ENCODE data around the gene PPFIA4.

Gene PPFIA4

DNA sequence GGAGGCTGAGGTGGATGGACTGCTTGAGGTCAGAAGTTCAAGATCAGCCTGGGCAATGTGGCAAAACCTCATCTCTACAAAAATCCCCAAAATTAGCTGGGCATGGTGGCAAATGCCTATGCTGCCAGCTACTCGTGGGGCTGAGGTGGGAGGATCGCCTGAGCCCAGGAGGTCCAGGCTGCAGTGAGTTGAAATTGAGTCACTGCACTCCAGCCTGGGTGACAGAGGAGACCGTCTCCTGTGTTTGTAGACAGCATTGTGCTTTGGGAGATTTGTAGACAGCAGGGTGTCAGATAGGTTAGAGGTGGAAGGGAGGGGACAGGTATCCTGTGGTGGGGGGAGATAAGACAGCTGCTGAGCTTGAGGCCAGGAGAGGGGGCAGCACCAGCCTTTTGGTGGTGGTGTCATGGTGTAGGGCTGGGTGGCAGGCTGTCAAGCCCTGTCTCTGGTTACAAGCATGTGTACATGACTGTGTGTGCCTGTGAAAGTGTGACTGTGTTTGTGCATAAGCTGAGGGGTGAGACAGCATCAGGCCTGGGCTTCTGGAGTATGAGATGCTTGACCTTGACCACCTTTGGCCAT, 15.2 kb downstream of the PPFIA4 start:
- DNase-seq, result no peak

GRCh38 chr1:203043830-203044545, 17.7 kb downstream of the PPFIA4 start:
- DNase-seq, result no peak

DNA sequence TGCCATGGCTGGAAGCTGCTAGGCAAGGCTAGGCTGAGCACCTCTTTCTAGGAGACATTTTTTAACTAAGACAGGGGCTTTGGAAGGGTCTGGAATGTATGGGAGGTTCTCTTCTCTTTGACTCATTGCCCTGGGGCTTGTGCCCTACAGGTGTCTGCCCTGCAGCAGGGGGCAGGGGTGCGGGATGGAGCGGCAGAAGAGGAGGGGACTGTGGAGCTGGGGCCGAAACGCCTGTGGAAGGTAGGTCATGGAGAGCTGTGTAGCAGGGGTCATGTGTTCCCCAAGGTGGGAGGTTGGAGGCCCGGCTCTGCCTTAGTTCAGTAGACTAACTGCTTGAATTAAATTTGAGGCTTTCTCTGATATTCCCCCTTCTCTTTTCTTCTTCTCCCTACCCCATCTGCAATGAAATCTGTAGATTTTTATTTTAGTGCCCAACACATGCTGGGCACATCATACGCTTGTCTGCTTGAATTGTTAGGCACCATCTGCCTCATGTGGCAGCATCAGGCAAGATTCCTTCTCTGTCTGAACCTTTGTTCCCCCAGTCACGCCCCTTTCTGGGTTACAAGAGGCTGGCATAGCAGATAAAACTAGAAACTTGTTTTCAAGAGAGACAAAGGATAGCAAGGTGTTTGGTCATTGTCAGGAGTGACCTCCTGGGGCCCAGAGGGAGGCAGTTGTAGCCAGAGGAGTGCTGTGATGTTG, 18.4 kb downstream of the PPFIA4 start:
- DNase-seq, result no peak

DNA sequence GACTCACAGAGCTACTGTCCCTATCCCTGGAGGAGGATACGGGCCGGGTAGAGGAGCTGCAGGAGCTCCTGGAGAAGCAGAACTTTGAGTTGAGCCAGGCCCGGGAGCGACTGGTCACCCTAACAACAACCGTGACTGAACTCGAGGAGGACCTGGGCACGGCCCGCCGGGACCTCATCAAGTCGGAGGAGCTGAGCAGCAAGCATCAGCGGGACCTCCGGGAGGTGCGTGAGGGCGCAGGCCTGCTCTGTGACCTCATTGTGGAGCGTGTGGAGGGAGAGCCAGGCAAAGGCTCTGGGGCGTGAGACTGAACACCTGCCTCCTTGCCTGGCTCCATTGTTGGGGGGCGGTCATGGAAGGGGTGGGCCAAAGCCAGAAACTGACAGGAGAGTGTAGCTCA, 19.0 kb downstream of the PPFIA4 start:
- DNase-seq, result no peak

DNA sequence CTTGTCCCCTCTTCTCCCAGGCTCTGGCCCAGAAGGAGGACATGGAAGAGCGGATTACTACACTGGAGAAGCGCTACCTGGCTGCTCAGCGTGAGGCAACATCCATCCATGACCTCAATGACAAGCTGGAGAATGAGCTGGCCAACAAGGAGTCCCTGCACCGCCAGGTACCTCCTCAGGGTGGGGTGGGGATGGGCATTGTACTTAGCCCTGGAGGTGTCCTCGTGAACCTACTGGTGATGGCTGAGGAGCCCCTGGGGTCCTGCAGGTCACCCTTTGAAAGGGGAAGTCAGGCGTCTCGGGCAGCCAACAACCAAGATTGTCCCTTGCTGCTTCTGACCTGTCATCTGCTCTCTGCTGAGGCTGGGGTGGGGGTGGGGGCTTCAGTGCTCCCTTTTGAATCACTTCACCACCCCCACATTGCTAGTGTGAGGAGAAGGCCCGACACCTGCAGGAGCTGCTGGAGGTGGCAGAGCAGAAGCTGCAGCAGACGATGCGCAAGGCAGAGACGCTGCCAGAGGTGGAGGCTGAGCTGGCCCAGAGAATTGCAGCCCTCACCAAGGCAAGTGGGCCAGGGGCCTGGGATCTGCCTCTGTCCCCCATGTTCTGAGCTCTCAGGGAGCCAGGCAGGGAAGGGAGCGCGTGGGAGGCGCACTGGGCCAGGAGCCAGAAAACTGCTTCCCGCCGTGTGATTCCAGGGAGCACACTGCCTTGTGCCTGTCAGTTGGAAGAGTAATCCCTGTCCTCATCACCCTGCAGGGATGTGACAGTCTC, 19.7 kb downstream of the PPFIA4 start:
- DNase-seq, result no peak

GRCh38 chr1:203046984-203047630, 20.8 kb downstream of the PPFIA4 start:
- peak; percentile 82 for DNase-seq

- DNase-seq, result no peak
Observed at GRCh38 chr1:203048086-203048485, 21.8 kb downstream of the PPFIA4 start.

DNA sequence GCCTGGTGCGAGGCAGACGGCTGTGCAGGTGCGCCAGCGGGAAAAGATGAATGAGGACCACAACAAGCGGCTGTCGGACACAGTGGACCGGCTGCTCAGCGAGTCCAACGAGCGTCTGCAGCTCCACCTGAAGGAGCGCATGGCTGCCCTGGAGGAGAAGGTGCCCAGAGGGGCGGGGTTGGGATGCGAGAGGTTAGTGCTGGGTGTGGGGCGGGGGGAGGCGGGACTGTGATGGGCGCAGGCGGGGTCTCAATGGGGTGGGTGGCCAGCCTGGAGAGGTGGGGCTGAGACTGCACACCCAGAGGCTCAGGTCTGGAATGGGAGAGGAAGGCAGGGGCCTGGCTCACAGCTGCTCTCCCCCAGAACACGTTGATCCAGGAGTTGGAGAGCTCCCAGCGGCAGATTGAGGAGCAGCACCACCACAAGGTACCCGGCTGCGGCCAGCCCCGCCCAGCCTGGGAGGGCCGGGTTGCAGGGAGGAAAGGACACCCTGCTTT, 22.3 kb downstream of the PPFIA4 start:
- no peak for DNase-seq

GRCh38 chr1:203049077-203049476, 22.8 kb downstream of the PPFIA4 start:
- no peak for DNase-seq

DNA sequence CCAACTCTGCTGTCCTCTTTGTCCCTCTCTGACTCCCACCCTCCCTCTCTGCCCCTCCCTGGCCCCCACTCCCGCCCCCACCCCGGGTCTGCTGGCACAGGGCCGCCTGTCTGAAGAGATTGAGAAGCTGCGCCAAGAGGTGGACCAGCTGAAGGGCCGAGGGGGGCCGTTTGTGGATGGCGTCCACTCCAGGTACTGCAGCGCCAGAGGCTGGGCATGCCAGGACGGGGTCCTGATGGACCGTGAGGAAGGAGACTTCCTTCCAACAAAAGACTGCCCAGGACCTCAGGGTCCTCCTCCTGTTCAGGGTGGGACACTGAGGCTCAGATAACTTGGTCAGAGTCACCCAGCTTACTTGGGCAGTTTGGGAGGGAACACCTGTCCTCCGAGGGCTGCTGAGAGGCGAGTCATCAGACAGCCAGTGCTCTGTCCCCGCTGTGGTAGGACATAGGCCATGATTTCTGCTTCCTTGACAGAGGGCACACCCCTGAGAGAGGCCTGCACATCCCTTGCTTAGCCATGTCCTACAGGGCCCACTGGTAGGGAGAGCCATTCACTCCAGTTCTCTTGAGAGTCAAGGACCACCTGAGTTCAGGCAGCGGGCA, 23.4 kb downstream of the PPFIA4 start:
- no peak for DNase-seq

DNA sequence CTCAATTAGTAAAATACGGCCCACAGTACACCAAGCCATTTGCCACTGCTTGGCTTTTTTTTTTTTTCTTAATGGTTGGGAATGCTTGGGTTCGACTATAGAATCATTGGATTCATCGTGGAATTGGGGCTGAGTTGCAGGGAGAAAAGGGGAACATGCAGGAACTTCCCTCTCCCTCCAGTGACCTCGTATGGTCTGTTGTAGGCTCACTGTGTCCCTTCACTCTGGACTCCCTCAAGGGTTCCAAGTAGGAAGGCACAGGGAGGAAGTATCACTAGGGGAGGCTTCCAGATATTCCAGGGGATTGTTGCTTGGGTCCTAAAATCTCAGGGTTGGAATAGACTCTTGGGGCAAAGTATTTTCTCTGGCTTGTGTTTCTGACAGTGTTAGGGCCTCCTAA, 24.5 kb downstream of the PPFIA4 start:
- DNase-seq, result no peak

- no peak for DNase-seq
Observed at GRCh38 chr1:203051841-203052324, 25.6 kb downstream of the PPFIA4 start.

DNA sequence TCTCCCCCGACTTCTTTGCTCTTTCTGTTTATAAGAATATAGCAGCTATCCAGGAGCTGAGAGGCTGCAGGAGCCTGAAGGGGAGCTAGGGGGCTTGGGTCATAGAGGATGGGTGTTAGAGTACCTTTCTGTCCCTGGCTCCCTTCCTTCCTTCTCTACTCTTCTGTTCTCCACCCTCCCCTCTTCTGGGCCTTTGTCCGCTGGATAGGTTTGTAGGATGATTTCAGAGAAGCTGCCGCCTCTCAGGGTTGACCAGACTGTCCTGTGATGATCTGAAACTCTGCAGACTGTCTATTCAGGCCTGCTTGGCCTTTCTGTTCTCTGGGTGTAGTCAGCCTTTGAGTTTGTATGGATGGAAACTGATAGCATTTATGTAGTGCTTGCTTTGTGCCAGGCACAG, 26.3 kb downstream of the PPFIA4 start:
- DNase-seq, result no peak

GRCh38 chr1:203054184-203054583, 27.9 kb downstream of the PPFIA4 start:
- DNase-seq, result no peak

- no peak for DNase-seq
Observed at GRCh38 chr1:203054642-203055041, 28.4 kb downstream of the PPFIA4 start.

DNA sequence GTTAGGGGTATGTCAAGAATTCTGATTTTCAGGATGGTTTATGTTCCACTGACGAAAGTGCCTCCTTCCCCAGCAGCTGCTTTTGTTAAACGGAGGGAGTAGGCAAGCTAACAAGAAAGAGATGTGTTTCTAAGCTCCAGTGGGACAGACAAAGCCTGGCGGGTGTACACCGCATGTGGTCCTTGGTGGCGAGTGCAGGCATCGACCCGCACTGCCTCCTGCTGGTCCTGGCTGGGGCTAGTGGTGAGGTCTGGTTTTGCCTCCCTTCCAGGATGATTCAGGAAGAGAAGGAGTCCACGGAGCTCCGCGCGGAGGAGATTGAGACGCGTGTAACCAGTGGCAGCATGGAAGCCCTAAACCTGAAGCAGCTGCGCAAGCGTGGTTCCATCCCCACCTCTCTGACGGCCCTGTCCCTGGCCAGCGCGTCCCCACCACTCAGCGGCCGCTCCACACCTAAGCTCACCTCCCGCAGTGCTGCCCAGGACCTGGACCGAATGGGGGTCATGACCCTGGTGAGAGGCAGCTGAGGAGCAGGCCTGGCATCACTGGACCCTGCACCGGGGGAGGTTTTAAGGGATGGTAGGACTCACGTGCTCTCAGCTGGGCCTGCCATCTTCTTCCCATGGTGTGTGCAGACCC, 29.0 kb downstream of the PPFIA4 start:
- DNase-seq, result no peak

GRCh38 chr1:203056012-203056411, 29.7 kb downstream of the PPFIA4 start:
- no peak for DNase-seq

GRCh38 chr1:203056516-203056915, 30.2 kb downstream of the PPFIA4 start:
- DNase-seq, result no peak

DNA sequence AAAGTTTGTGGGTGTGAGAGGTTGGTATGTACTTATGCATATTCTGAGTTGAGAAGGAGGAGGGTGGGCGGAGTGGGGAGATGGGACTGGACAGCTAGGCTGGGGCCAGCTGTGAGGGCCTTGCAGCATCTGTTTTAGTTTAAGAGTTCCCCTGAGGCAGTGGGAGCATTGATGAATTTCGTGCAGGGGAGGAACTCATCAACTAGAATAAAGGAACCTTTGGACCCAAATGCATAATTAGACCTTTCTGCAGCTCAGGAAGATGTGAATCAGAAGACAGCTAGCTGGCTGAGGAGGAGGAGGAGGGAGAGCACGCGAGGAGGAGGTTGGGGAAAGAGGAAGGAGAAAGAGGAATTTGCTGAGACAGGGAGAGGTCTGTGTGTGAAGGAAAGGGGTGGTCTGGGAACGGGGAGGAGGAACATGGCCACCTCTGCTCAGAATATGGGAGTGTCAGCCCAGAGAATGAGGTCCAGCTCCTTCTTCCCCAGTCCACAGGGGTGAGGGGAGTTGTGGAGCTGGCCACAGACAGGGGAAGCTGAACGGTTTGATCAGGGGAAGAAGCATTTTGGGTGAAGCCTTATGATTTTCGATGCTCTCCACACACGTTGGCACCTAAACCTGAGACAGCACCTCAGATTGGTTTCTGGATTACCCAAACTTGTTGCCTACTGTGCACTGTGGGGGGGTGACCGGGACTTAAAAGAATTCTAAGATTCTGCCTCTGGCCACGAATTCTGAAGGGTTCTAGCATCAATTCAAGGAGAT, 31.8 kb downstream of the PPFIA4 start:
- DNase-seq, result peak; percentile 86

GRCh38 chr1:203058676-203058935, 32.3 kb downstream of the PPFIA4 start:
- no peak for DNase-seq

DNA sequence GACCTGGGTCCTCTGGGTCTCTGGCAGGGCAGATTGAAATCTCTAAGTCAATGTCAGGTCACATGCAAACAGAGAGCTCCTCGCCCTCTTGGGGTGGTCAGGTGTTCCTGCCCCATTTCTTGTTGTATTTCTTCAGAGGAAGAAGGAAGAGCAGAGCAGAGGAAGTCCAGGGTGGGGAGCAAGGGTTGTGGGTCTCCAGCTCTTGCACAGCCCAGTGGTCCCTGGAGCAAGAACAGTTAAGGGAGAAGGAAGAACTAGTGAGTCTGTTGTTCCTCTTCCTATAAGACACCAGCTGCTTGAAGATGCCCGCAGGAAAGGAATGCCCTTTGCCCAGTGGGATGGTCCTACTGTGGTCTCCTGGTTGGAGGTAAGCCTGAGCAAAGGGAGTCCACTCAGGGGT, 33.2 kb downstream of the PPFIA4 start:
- DNase-seq, result no peak

Measured in EL (cell line).